ENCODE measurements around the gene NACA.
"Not testable (repeated sequence)": the region's sequence is repeated elsewhere in the genome, so short reads cannot be mapped to it uniquely, and the experiment has no call there.

The NACA gene

DNA sequence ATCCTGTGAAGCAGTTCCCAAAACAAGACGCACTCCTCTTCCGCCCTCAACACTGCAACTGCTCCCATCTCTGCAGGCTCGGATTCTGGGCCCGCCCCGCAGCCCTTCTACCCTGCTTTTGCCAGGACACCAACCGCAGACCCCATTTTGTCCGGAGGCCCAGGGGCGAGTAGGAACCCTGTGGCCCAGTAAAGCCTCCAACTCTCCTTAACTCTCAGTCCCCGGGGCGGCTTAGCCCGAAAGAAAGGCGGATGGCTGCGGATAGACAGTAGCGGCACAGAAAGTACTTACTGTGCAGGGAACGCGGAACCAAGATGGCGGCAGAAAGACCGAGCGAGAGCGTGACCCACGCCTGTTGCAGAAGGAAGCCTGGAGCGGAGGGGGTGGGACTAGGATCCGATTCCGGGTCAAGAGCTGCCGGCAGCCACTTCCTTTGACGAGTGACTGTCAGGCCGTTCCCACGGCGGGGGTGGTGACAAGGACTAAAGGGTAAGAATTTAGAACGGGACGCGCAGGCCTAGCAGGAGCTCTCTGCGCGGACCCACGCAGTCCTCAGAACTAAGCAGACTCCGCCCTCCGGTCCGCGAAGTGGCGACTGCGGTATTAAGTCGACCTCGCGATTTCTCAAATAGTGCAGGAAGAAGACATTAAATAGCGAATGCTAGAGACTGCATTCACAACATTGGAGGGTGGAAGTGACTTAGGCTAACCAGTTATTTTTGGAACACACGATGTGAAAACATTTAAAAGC is at the start of gene NACA:
NACA (minus strand) TSS at position 328 of the 751 bp plus-strand sequence. CDS start 778 bp downstream, outside the sequence.
- peak; percentile 98 to 99 for DNase-seq (ENCODE audit: low read depth in 2 of 2)

- DNase-seq (ENCODE audit: low read depth in 2 of 2), result no peak
Measured at GRCh38 chr12:56773113-56773512, 48.0 kb upstream of the NACA start.

DNA sequence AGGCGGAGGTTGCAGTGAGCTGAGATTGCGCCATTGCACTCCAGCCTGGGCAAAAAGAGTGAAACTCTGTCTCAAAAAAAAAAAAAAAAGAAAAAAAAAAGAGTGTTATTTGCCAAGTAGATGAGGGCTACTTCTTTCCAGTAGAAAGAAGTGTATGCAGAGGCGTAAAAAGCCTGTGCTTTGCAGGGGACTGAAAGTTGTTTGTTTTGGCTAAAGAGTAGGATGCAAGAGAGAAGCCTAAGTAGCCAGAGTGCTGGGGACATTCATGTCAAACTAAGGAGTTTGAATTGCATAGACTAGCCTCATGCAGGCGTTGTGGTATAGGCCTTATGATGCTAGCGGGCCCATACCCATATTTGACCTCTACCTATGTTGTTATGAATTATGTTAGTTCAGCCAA is 47.5 kb upstream of the NACA start:
- no peak for DNase-seq (ENCODE audit: low read depth in 2 of 2)

- DNase-seq (ENCODE audit: low read depth in 2 of 2), result no peak
Measured at GRCh38 chr12:56769868-56770267, 44.8 kb upstream of the NACA start.

GRCh38 chr12:56768424-56768823 is 43.3 kb upstream of the NACA start:
- no peak for DNase-seq (ENCODE audit: low read depth in 2 of 2)

GRCh38 chr12:56766535-56766934 is 41.4 kb upstream of the NACA start:
- no peak for DNase-seq (ENCODE audit: low read depth in 2 of 2)

DNA sequence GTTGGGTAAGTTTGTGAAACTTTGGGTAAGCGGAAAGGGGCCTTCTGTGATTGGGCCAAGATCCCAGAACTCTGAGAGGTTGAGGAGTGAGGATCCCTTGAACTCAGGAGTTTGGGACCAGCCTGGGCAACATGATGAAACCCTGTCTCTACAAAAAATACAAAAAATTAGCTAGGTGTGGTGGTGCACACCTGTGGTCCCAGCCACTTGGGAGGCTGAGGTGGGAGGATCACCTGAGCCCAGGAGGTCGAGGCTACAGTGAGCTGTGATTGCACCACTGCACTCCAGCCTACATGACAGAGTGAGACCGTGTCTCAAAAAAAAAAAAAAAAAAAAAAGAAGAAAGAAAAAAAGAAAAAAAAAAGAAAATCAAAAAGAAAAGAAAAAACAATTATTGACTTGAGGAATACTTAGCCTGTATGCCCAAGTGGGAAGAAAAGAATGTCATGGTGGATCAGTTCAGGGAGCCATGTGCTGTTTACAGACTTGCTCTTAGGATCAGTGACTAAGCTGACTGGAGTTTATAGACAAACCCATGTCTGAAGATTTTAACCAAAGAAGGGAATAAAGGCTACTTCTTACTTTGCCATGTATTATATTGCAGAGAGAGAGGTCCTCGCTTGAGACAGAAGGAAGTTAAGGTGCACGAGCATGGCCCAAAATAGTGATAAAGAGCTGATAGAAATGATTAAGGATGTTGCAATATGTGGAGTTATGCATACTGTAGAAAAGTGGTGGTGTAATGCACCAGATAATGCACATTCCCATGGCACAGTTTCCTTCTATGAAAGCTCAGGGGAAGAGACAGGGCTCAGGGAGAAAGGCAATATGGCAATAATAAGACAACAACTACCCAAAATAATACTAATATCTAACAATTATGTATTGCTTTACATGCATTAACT is 38.9 kb upstream of the NACA start:
- DNase-seq (ENCODE audit: low read depth in 2 of 2), result no peak

GRCh38 chr12:56761812-56762211 is 36.7 kb upstream of the NACA start:
- no peak for DNase-seq (ENCODE audit: low read depth in 2 of 2)

DNA sequence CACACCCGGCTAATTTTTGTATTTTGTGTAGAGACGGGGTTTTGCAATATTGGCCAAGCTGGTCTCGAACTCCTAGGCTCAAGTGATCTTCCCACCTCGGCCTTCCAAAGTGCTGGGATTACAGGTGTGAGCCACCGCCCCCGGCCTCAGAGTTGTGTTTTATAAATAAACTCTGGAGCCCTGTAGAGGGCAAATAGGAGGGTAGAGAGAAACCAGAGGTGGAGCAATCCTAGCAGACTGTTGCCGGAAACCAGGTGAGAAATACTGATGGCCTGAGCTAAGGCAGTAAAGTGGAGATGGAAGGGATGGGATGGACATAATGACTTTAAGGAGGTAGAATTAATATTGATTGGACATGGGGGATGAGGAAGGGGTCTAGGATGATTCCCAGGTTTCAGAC is 35.4 kb upstream of the NACA start:
- no peak for DNase-seq (ENCODE audit: low read depth in 2 of 2)

DNA sequence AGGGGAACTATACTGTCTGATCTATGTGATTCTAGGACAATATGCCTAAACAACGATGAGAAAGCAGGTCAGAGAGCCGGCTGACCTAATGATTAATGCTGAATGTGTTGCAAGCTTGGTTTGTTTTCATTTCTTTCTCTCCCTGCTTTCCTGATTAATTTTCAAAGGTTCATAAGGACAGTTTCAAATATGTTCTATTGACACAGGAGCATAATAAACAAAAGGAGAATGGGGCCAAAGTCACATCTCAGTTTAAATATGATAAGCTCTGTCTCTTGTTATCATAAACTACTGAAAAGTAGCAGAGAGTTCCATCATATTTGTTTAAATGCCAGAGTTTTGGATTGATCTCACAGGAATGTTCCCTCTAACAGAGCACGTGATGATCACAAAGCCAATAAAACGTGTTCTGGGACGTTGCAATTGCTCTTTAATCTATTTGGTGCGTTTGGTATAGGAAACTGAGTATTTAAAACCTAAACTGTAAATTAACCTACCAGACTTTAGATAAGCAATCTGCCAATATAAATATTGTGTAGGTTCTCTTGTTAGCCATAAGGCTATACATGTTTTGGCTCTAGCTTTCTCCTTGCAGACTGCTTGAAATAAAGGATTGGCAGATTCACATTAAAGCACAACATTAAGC is 34.3 kb upstream of the NACA start:
- DNase-seq (ENCODE audit: low read depth in 2 of 2), result no peak

DNA sequence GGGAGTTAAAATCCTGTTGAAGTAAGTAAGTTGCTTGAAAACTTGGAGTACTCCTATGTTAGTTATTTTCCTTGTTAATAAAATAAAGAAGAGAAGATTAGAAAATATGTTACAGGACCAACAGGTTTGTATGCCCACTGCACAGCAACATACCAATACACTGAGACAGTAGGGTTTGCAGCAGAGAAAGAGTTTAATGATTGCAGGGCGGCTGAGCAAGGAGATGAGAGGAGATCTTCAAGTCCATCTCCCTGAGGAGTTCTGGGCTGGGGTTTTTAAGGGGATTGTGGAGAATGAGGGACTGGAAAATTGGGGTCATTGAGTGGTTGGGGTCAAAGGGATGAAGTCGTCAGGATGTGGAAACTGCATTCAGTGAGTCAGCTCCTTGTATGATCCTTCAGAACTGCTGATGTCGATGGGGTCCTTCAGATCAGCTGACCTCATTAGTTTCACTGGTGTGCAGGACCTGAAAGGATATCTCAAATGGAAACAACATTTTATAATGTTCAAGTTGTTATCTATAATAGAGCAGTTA is 33.7 kb upstream of the NACA start:
- no peak for DNase-seq (ENCODE audit: low read depth in 2 of 2)

- not testable (repeated sequence) for DNase-seq (ENCODE audit: low read depth in 2 of 2)
Measured at GRCh38 chr12:56757971-56758370, 32.9 kb upstream of the NACA start.

DNA sequence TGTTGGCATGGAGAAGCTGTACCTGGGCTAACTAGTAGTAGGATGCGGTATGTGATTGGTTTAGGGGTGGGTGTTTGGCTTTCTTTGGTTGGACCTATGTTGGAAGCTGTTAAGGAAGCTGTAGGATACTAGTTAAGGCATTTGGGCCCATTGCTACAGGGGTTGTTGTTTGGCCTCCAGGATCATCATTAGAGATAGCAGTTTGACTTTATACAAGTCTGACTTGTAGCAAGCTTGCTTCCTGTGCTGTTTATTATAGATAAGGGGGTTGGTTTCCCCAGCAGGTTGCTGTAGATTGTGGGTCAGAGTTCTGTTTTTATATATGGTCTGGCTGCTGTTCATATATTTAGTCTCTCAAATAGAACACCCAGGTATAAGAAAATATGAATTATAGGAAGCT is 28.5 kb upstream of the NACA start:
- DNase-seq (ENCODE audit: low read depth in 2 of 2), result no peak

DNA sequence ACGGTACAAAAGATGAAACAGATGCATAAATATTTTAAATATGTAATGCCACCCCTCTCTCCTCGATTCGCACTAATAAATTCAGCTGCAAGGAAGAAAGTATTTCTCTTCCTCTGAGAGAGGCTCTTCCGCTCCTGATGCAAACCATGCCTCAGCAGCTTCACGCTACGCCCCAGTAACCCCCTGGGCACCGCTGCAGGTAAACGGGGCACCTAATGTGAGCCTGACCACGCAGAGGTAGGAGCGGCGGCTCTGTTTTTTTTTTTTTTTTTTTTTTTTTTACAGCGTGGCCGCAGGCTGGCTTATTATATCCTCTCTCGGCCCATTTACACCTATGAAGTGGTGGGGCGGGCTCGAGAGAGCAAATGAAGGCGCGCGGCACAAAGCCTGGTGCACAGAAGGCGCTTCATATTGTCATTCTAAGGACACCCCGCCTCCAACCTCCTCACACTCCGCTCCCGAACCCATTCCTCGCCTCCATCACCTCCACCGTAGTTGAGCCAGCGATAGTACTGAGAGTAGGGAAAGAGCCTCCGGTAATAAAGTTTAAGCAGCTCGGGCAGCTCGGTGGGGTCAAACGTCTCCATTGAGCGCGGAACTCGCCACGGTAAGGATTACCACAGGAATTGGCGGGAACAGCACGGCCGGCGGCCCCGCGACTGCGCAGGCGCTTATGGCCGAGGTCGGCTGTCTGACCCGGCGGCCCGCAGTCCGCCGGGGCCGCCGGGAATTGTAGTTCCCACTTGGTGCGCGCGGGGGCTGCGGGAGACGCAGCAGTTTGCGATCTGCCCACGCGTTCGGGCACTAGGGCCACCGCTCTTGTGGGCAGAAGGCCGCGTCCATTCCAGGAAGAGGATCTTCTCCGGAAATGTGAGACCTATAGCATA is 26.9 kb upstream of the NACA start, which contains the start of gene PRIM1:
PRIM1 (minus strand) TSS at position 612 of the 887 bp plus-strand sequence; CDS start at position 587, 25 bp downstream.
- DNase-seq (ENCODE audit: low read depth in 2 of 2), result peak; percentile 76 to 91

GRCh38 chr12:56750596-56750995 is 25.5 kb upstream of the NACA start:
- not testable (repeated sequence) for DNase-seq (ENCODE audit: low read depth in 2 of 2)

- DNase-seq (ENCODE audit: low read depth in 2 of 2), result no peak
Measured at GRCh38 chr12:56749853-56750252, 24.8 kb upstream of the NACA start.

DNA sequence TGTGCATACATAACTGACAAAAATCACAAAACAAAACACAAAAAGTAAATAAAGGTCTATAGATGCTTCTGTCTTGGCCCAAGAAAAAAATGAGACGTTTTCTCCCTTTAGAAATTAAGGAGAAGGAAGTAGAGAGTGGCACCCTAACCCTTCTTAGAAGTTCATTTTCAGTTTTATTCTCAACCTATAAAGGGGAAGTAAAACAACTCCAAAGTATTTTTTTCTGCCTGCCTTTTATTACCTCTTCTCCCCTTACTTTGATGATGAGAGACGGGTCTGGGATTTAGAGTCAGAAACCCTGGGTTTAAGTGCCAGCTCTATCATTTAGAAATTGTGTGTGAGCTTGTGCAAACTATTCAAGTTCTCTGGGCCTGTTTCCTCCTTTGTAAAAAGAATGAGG is 24.3 kb upstream of the NACA start:
- no peak for DNase-seq (ENCODE audit: low read depth in 2 of 2)

GRCh38 chr12:56728139-56728861 is 3.2 kb upstream of the NACA start:
- DNase-seq (ENCODE audit: low read depth in 2 of 2), result no peak

- not testable (repeated sequence) for DNase-seq (ENCODE audit: low read depth in 2 of 2)
Measured at GRCh38 chr12:56726196-56726675, 1.1 kb upstream of the NACA start.

DNA sequence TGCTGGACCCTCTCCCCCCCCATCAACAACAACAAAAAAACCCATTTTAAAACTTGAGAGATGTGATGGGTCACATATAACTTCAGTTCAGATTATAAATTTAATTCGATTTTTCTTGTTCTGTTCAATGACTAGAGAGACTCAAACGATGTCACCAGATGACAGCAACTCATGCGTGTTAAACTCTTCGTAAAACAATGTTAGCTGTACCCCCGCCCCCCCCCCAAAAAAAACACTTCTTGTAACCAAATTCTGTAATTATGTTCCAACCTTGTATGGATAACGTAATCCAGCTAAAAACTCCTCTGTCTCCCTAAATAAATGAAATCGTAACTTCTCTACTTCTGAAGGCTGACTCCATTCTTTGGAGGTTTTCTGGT is 614 bp upstream of the NACA start:
- no peak for DNase-seq (ENCODE audit: low read depth in 2 of 2)

Measured in stimulated activated CD4-positive, alpha-beta T cell treated with anti-CD3 and anti-CD28 coated beads, Interleukin-12 subunit alpha, Interleukin-12 subunit beta, amount 100 ng/mL, for 24 hours (primary cell).